ENCODE measurements around the gene RGS10.

- no peak for TF ChIP-seq CTCF (IDR thresholded peaks at IDR 0.05)
- no peak for TF ChIP-seq ZFX (IDR thresholded peaks at IDR 0.05; ENCODE audit: borderline replicate concordance)
Observed at GRCh38 chr10:119520283-119520682, 22.2 kb downstream of the RGS10 start.
